Fibroblast of pulmonary artery (primary cell): ENCODE measurements around the gene STRN4.

ENCODE experiments used
- DNase-seq: peaks from one replicate; pipeline ENCODE4 v3.0.0-alpha.2; 2010; ENCODE audit warnings: low read depth
- H3K4me3 ChIP-seq: replicated peaks from 2 replicates; pipeline ENCODE4 v1.5.1; 2011; ENCODE audit warnings: low read depth, mild to moderate bottlenecking, control low read depth, low read length, moderate library complexity
- TF ChIP-seq, protein P1 (sequence below): IDR thresholded peaks from 2 replicates; pipeline ENCODE4 v1.5.1; 2011; ENCODE audit warnings: mild to moderate bottlenecking, control low read depth, low read length, inconsistent platforms; ENCODE audit errors: missing control alignments

Gene STRN4

DNA sequence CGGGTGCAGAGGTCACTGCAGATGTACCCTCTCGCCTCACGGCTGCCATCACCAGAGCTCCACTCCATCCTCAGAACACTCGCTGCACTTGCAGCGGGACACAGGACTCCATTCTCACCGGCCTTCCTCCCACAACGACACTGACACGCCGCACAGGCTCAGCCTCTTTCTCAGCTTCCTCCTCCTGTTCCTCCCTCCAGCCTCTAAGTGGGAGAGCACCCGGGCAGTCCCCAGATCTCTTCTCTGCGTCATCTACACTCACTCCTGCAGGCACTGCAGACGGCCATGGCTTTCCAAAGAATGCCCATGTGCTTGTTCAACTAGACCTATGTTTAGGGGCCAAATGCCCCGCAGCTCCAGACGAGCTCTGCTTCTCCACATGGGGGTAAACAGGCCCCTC lies 14.7 kb downstream of the STRN4 start:
- DNase-seq = peak; percentile 52
- no peak overlapping the region for H3K4me3 ChIP-seq
- TF ChIP-seq, protein P1, sequence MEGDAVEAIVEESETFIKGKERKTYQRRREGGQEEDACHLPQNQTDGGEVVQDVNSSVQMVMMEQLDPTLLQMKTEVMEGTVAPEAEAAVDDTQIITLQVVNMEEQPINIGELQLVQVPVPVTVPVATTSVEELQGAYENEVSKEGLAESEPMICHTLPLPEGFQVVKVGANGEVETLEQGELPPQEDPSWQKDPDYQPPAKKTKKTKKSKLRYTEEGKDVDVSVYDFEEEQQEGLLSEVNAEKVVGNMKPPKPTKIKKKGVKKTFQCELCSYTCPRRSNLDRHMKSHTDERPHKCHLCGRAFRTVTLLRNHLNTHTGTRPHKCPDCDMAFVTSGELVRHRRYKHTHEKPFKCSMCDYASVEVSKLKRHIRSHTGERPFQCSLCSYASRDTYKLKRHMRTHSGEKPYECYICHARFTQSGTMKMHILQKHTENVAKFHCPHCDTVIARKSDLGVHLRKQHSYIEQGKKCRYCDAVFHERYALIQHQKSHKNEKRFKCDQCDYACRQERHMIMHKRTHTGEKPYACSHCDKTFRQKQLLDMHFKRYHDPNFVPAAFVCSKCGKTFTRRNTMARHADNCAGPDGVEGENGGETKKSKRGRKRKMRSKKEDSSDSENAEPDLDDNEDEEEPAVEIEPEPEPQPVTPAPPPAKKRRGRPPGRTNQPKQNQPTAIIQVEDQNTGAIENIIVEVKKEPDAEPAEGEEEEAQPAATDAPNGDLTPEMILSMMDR = no peak

DNA sequence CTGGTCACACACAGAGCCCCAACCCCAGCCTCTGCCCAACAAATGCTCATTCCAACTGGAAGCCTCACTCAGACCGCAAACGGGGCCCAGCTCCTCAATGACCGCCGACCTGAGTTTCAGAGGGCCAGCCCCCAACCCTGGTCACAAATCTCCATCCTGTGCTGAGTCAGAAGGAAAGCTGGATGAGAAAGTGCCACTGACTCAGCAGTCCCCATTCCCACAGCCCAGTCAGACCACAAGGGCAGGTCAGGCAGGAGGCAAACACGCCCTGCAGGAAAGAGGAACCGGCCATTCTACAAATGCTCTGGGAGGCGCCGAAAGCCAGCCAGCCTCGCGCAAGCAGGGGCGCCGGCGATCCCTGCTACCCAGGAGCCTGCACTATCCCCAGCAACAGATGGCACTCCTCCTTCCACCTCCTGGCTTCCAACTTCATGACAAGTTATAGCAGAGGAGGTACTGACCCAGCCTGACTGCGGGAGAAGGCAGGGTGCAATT lies 15.2 kb downstream of the STRN4 start:
- H3K4me3 ChIP-seq = no peak overlapping the region
- TF ChIP-seq, protein P1 = no peak
- peak; percentile 88 for DNase-seq

DNA sequence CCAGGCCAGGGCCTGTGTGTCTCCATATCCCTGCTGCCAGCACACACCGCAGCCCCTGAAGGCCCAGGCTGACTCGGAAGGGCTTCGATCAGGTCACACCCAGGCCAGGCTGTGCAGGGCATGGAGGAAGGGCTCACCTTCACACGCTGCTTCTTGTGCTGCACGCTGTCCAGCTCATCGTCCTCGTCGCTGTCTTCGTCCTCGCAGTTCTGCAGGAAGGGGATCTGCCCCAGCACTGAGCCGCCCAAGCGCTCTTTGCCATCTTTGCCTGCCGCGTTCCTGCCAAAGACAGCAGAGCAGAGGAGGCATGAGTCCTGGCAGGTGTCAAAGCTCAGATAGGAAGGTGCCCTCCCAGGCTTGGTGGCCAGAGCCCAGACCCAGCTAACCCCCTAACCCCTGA lies 15.7 kb downstream of the STRN4 start:
- TF ChIP-seq, protein P1 = no peak
- no peak for DNase-seq
- no peak overlapping the region for H3K4me3 ChIP-seq

DNA sequence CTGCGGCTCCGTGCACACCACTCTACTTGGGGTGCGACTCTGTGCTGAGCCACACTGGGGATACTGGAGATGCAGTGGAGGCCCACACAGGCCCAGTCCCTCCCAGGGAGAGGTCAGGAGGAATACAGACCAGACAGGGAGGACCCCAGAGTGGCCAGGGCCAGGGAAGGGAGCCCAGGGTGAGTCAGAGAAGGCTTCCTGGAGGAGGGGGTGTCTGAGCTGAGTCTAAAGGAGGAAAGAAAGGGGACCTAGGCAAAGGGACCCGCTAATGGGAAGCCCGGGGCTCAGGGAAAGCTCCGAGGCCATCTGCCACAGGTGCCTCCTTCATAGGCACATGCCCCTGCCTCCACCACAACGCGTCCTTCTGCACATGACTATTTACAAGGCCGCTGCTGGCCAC lies 16.1 kb downstream of the STRN4 start:
- no peak overlapping the region for H3K4me3 ChIP-seq
- TF ChIP-seq, protein P1 = no peak

DNA sequence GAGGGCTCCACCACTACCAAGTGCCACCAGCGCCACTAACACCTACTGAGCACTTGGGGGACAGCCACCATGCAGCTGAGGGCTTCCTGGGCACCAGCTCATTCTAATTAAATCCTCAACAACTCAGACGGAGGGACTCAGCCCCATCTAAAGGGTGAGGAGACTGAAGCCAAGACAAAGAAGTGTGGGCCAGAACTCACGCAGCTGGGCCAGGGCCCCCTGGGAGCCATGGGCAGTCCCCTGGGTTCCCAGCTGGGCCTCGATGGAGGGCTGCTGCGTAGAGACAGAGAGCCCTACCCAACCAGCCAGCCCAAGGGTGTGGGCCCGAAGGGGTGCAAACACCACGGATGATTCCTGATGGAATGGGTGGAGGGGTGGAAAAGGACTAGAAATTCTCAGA lies 16.6 kb downstream of the STRN4 start:
- TF ChIP-seq, protein P1 = no peak
- no peak overlapping the region for H3K4me3 ChIP-seq
- DNase-seq = no peak

More for the DNA sequence above, 16.1 kb downstream of the STRN4 start:
- no peak for DNase-seq

DNA sequence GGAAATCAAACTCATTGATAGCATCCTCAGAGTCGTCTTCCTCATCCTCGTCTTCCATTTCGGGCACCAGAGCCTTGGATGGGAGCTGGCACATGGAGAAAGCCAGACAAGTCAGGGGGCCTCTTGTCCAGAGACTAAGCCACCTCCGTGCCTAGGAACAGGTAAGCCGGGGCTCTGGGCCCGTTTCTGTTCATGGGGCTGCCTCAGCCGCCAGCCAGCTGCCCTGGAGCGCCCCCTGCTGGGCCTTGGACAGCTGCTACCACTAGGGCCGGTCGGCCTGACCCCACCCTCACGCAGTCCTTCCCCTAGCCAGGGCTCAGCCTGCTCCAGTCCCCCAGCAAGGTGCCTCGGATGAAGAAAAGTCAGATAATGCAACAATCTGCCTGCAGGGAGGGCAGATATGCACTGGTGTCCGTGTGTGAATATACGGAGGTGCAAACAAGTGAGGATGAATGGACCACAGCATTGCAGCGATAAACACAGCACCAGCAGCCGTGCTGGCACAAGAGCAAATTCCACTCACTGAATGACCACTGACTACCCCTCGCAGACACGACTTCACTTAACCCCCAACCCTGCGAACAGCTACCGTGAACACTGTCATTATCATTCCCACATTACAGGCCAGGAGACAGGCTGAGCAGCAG lies 17.4 kb downstream of the STRN4 start:
- H3K4me3 ChIP-seq = no peak overlapping the region
- peak; percentile 70 for DNase-seq
- TF ChIP-seq, protein P1 = peak; percentile 94

DNA sequence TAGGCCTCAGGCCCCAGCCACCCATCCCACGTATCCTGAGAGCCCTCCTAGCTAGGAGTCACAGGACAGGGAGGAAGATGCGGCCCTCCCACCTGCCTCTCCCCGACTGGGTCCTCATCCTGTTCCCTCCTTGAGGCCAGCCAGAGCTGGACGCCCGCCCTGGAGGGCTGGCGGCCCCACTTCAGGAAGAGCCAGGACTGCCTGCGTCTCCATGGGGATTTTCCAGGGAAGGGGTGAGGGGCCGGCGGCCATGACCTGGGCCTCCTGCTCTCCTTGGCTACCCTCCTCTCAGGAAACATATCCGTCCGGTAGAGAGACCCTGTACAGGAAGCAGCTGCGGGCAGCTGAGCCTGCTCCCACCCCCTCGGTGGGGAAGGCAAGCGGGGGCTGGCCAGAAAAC lies 18.0 kb downstream of the STRN4 start:
- DNase-seq = no peak
- TF ChIP-seq, protein P1 = no peak
- H3K4me3 ChIP-seq = no peak overlapping the region
